ENCODE results near the gene FAM222B.
A peak's percentile ranks its signal among the peaks of the same experiment; 100 is the strongest.
"Not testable (repeated sequence)": the region's sequence is repeated elsewhere in the genome, so short reads cannot be mapped to it uniquely, and the experiment has no call there.

FAM222B gene

DNA sequence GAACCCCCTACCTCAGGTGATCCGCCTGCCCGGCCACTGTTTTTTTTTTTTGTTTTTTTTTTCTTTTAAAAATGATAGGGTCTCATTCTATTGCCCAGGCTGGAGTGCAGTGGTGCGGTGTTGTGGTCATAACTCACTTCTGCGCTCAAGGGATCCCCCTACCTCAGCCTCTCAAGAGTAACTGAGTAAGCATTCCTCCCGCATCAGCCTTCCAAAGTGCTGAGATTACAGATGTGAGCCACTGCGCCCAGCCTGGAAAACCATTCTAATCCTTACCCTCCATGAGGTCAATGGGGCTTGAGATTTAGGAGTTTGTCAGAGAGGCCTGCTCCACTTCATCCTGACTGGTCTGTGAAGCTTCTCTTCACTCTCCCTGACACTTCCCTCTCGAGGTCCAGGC is 24.7 kb upstream of the FAM222B start:
- DNase-seq: no peak

GRCh38 chr17:28865946-28866752 is 23.6 kb upstream of the FAM222B start:
- peak; percentile 28 to 39 for DNase-seq

- DNase-seq: no peak
Measured at GRCh38 chr17:28864991-28865849, 22.6 kb upstream of the FAM222B start.

- no peak for DNase-seq
Measured at GRCh38 chr17:28863953-28864352, 21.4 kb upstream of the FAM222B start.

- DNase-seq: no peak
Measured at GRCh38 chr17:28862561-28862960, 20.0 kb upstream of the FAM222B start.

DNA sequence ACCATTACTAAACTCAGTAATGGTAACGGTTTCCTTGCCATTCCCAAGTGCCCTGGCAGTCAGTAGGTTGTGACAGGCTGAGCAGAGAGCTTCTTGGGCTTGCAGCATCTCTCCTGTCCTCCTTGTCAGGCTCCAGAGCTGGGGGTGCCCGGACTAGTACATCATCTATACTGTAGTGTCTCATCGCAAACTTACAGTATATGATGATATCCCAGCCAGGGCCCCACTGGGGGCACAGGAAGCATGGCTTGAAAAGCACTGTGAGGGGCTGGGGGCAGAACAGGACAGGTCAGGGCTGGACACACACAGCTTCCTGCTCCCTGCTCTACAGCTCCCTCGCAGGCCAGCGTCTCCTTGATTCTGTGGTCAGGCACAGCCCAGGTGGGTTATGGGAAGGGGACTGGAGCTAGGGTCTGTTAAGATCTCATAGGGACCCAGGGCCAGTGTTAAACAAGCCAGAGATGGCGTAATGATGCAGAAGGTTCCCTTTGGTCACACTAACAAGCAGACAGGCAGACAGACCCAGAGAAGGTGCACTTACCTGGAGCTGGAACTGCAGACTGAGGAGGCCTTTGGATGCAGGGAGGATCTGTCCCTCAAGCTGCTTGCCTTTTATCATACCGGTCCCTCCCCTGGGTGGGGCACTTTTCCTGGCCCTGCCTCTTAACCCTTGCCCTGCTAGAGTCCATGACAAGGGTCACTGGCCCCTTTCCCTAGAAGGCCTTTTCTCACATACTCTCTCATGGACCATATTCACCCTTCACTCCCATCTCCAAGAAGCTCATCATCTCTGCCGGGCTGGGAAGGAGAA is 19.0 kb upstream of the FAM222B start:
- no peak for DNase-seq

GRCh38 chr17:28860363-28860808 is 17.8 kb upstream of the FAM222B start:
- no peak for DNase-seq

DNA sequence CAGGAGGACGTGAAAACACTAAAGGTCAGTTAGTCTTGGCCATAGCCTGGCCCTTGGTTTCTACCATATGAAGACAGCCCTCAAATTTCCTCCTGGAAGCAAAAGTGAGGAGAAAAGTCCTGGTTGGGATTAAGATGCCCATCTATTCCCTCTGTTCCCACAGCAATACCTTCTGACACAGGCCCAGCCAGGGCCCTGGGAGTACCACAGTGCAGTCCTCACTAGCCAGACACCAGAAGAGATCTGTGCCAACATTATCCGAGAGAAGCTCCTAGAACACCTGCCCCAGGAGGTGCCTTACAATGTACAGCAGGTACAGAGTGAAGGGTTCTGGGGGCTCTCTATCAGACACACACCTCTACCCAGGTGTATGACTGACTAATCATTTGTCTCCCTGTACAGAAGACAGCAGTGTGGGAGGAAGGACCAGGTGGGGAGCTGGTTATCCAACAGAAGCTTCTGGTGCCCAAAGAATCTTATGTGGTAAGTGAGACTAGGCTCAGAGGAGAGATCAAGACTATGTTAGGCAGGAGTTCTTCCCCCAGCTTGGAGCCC is 16.3 kb upstream of the FAM222B start:
- no peak for DNase-seq

DNA sequence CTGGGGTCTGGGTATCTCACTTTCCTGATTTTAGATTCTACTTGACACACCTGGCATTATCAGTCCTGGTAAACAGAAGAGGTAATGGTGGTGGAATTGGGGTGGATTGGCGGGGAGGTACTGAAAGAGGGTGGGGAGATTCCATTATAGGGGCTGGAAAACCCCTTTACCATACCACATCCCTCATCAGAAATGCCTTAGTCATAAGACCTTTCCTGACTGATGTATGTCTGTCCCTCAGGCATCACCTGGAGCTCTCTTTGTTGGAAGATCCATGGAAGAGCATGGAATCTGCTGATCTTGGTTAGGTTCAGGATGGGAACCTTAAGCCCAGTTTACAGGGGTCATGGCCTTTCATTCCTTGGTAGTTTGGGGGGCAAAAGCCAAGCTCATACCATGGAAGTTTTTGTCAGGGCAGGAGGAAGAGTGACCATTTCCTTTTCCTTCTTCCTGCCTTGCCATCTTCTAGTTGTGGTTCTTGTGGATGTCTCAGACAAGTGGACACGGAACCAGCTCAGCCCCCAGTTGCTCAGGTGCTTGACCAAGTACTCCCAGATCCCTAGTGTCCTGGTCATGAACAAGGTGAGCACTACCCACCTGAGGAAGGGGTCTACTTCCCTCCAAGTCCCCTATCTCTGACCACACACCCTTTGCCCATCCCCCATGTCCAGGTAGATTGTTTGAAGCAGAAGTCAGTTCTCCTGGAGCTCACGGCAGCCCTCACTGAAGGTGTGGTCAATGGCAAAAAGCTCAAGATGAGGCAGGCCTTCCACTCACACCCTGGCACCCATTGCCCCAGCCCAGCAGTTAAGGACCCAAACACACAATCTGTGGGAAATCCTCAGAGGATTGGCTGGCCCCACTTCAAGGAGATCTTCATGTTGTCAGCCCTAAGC is 15.6 kb upstream of the FAM222B start:
- no peak for DNase-seq

GRCh38 chr17:28856028-28856574 is 13.5 kb upstream of the FAM222B start:
- DNase-seq: no peak

DNA sequence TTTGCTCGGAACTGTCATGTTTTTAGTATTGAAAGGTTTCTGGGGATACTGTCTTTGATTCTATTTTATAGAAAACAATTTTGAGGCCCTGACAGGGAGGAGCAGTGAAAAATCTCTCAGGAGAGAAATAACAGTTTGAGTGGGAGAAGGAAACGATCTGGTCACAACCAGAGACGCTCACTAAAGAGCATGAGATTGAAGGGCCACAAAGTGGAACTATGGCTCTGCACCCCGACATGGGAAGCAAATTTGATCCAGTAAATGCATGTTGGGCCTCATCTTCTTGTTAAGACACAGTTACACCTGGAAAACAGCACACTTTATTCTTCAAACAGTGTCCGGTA is 12.7 kb upstream of the FAM222B start:
- DNase-seq: no peak

GRCh38 chr17:28854457-28855335 is 12.1 kb upstream of the FAM222B start, which contains the start of gene ERAL1:
ERAL1 (plus strand) TSS chr17:28855016; CDS start chr17:28855035, 19 bp downstream.
- DNase-seq: peak; percentile 90

- no peak for DNase-seq
Measured at GRCh38 chr17:28853295-28853694, 10.7 kb upstream of the FAM222B start.

DNA sequence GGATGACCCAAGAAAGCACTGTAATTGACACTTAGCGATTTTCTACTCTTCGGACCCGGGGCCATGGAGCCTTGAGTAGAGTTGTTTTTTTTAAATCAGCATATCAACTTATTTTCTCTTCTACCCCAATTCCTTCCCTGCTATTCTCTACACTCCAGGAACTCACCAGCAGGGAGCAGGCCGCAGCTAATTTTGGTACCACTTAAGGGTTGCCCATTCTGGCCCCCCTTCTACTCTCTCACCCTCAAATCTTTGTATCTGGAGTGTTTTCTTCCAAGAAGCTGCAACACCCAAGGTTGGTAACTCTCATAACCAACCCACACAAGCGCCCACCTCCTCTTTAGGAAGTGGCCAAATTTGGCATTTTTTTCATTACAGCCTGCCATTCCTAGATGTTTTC is 6.7 kb upstream of the FAM222B start:
- DNase-seq: peak; percentile 4 to 19

DNA sequence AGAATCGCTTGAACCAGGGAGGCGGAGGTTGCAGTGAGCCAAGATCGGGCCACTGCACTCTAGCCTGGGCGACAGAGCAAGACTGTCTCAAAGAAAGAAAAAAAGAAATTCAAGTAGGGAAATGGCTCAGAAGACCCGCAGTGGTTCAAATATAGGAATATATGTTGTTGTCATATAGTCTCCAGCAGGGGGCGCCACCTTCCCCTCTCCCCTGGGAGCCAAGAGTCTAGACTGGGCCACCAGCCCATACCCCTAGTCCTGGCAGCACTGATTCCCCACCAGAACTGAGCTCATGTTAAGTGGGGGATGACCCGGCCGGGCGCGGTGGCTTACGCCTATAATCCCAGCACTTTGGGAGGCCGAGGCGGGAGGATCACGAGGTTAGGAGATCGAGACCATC is 6.1 kb upstream of the FAM222B start:
- DNase-seq: peak; percentile 40 to 60

- not testable (repeated sequence) for DNase-seq
Measured at GRCh38 chr17:28846699-28847098, 4.1 kb upstream of the FAM222B start.

- DNase-seq: no peak
Measured at GRCh38 chr17:28846231-28846630, 3.6 kb upstream of the FAM222B start.

DNA sequence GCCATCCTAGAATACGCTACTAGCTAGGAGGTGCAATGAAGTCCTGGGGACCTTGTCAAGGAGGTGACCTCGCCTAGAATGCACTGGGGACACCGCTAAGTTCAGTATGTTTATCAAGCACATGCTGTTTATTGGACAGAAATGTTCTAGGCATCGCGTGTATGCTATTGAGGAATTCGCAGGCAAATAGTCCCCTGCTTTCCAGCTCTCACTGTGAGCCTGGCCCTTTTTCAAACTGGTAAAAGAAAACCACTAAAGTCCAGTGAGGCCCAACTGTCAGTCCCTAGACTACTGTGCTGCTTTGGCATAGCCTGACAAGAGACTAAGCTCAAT is 1.2 kb upstream of the FAM222B start:
- no peak for DNase-seq

DNA sequence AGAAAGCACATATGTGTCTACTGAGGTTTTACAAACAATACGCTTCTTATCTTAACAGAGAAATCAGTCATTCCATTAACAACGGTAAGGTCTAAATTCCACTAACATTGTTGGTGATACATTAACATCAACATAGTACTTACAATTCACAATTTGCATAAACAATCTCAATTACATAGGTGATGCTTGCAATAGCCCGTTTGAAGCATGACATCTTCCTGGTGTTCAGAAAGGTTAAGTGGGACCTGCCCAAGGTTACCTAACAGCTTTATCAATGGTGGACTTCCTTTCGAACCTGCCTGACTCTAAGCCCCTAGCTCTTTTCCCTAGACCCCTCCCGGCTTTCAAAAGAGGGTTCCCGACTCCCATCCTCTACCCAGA is 699 bp downstream of the FAM222B start:
- DNase-seq: no peak

- DNase-seq: no peak
Measured at GRCh38 chr17:28839221-28839620, 3.4 kb downstream of the FAM222B start.

- DNase-seq: not testable (repeated sequence)
Measured at GRCh38 chr17:28836541-28836940, 6.0 kb downstream of the FAM222B start.

Measured in Kasumi-1 (cell line).